NCI-H2196 (cell line): Measurements from ENCODE around the gene TNNI3.
"Not testable (repeated sequence)": the region's sequence is repeated elsewhere in the genome, so short reads cannot be mapped to it uniquely, and the experiment has no call there.

ENCODE experiments used
- DNase-seq: peaks from one replicate; lab custom pipeline; 2025; ENCODE audit not compliant: unreplicated experiment; lab: John Stamatoyannopoulos, UW

The TNNI3 gene

GRCh38 chr19:55157064-55157908, at the start of gene TNNI3:
TNNI3 (minus strand) TSS chr19:55157732; CDS start chr19:55157589, 143 bp downstream.
- no peak for DNase-seq

GRCh38 chr19:55206664-55207500, 49.4 kb upstream of the TNNI3 start:
- peak; percentile 88 for DNase-seq

- DNase-seq, result not testable (repeated sequence)
Measured at GRCh38 chr19:55202199-55202598, 44.7 kb upstream of the TNNI3 start.

GRCh38 chr19:55199620-55200204, 42.2 kb upstream of the TNNI3 start:
- no peak for DNase-seq

GRCh38 chr19:55198651-55199050, 41.1 kb upstream of the TNNI3 start:
- no peak for DNase-seq

GRCh38 chr19:55197528-55197927, 40.0 kb upstream of the TNNI3 start:
- peak; percentile 24 for DNase-seq

GRCh38 chr19:55196803-55197202, 39.3 kb upstream of the TNNI3 start:
- DNase-seq, result no peak

GRCh38 chr19:55193481-55193880, 35.9 kb upstream of the TNNI3 start:
- no peak for DNase-seq

GRCh38 chr19:55189403-55189835, 31.9 kb upstream of the TNNI3 start:
- no peak for DNase-seq

- no peak for DNase-seq
Measured at GRCh38 chr19:55188625-55189024, 31.1 kb upstream of the TNNI3 start.

GRCh38 chr19:55186080-55186479, 28.5 kb upstream of the TNNI3 start:
- no peak for DNase-seq

- DNase-seq, result no peak
Measured at GRCh38 chr19:55181740-55182139, 24.2 kb upstream of the TNNI3 start.

- DNase-seq, result peak; percentile 33
Measured at GRCh38 chr19:55179606-55180484, 22.3 kb upstream of the TNNI3 start, which contains the start of gene SYT5. SYT5 (minus strand) TSS chr19:55180289; CDS start chr19:55179041, 1,248 bp downstream.

- peak; percentile 95 for DNase-seq
Measured at GRCh38 chr19:55178781-55179599, 21.5 kb upstream of the TNNI3 start.

- DNase-seq, result peak; percentile 29
Measured at GRCh38 chr19:55176076-55176475, 18.5 kb upstream of the TNNI3 start.

- no peak for DNase-seq
Measured at GRCh38 chr19:55175117-55175867, 17.8 kb upstream of the TNNI3 start.

- no peak for DNase-seq
Measured at GRCh38 chr19:55174425-55175116, 17.0 kb upstream of the TNNI3 start.

- DNase-seq, result peak; percentile 83
Measured at GRCh38 chr19:55173714-55174409, 16.3 kb upstream of the TNNI3 start.
